Keratinocyte (primary cell): Measurements from ENCODE around the gene FCRLB. TPM values are rescaled to one million over a fixed set of nuclear protein-coding genes. Genes with fewer than 3 reads are reported as not detected.

Experiments used
- DNase-seq: peaks from one replicate; pipeline ENCODE4 v3.0.0-alpha.2; 2011; ENCODE audit warnings: low read depth, missing footprints, low spot score
- FAIRE-seq: peaks from 2 replicates; lab custom pipeline; 2011; peaks lifted over from hg19 to GRCh38; lab: Jason Lieb, UNC
- H2AFZ ChIP-seq: 2 replicates; pipeline ENCODE4 v1.6.0; 2012; ENCODE audit warnings: low read length, control low read depth, inconsistent platforms; ENCODE audit not compliant: control insufficient read depth
- H3K27ac ChIP-seq: 2 replicates; pipeline ENCODE4 v1.5.1; 2011; ENCODE audit warnings: low read length; ENCODE audit not compliant: control insufficient read depth, insufficient read depth
- H3K27me3 ChIP-seq: 3 replicates; pipeline ENCODE4 v1.6.0; 2011; ENCODE audit warnings: low read length; ENCODE audit not compliant: control insufficient read depth, insufficient read depth; ENCODE audit errors: extremely low read depth
- H3K36me3 ChIP-seq, 2 experiments: 2 replicates in 1 of 2; 3 replicates in 1 of 2; pipeline ENCODE4 v1.5.1; 2011; ENCODE audit warnings: low read length in 2 of 2, mild to moderate bottlenecking in 1 of 2; ENCODE audit not compliant: control insufficient read depth in 2 of 2, insufficient read depth in 2 of 2; ENCODE audit errors: extremely low read depth in 1 of 2
- H3K4me1 ChIP-seq: 3 replicates; pipeline ENCODE4 v1.5.1; 2011; ENCODE audit warnings: low read length; ENCODE audit not compliant: control insufficient read depth, insufficient read depth; ENCODE audit errors: extremely low read depth
- H3K4me2 ChIP-seq: 3 replicates; pipeline ENCODE4 v1.6.0; 2011; ENCODE audit warnings: low read depth, low read length; ENCODE audit not compliant: control insufficient read depth, insufficient read depth; ENCODE audit errors: extremely low read depth
- H3K4me3 ChIP-seq, 3 experiments: fragments of 200-600 bp in 1 of 3; sonication (generic) in 1 of 3; 2 replicates in 2 of 3; 3 replicates in 1 of 3; pipeline ENCODE4 v1.5.1; 2011 to 2016; ENCODE audit warnings: low read length in 3 of 3, mild to moderate bottlenecking in 3 of 3, control low read depth in 2 of 3, inconsistent platforms in 1 of 3, low read depth in 1 of 3, mixed read lengths in 1 of 3, mixed run types in 1 of 3, moderate library complexity in 1 of 3; ENCODE audit not compliant: control insufficient read depth in 2 of 3, insufficient read depth in 2 of 3; ENCODE audit errors: extremely low read depth in 1 of 3
- H3K79me2 ChIP-seq: 2 replicates; pipeline ENCODE4 v1.6.0; 2012; ENCODE audit warnings: low read length; ENCODE audit not compliant: control insufficient read depth, insufficient read depth
- H3K9ac ChIP-seq: 3 replicates; pipeline ENCODE4 v1.6.0; 2011; ENCODE audit warnings: low read length; ENCODE audit not compliant: control insufficient read depth, insufficient read depth; ENCODE audit errors: extremely low read depth
- H3K9me1 ChIP-seq: 3 replicates; pipeline ENCODE4 v1.6.0; 2011; ENCODE audit warnings: low read length; ENCODE audit not compliant: control insufficient read depth, insufficient read depth; ENCODE audit errors: extremely low read depth
- H3K9me3 ChIP-seq: 2 replicates; pipeline ENCODE4 v1.5.1; 2012; ENCODE audit warnings: low read depth, low read length; ENCODE audit not compliant: control insufficient read depth
- H4K20me1 ChIP-seq: 3 replicates; pipeline ENCODE4 v1.6.0; 2011; ENCODE audit warnings: low read length; ENCODE audit not compliant: control insufficient read depth, insufficient read depth; ENCODE audit errors: extremely low read depth
- EZH2 ChIP-seq: IDR thresholded peaks from one replicate; pipeline ENCODE4 v1.6.1; 2012; ENCODE audit warnings: inconsistent platforms, mild to moderate bottlenecking, low read length, moderate library complexity
- dilution Hi-C: fragments of 300-500 bp; cut with MboI; formaldehyde crosslinking; loops from one replicate; pipeline ENCODE4 v1.7.0; 2020; ENCODE audit warnings: low sequenced_read_pairs; ENCODE audit not compliant: extremely low pct_ligation_motif_present
- polyA plus RNA-seq, 5 experiments: library from polyadenylated mRNA; depleted of rRNA in 3 of 5; stranded (reverse) in 3 of 5; stranded (forward) in 1 of 5; unstranded in 1 of 5; fragments of >200 nt; gene quantifications; 1 replicate in 1 of 5; 2 replicates in 3 of 5; 3 replicates in 1 of 5; pipeline versions ENCODE4 v1.2.1 to v1.2.3, GENCODE V29; 2011 to 2012; ENCODE audit warnings: missing spikeins in 2 of 5, low read depth in 1 of 5, low replicate concordance in 1 of 5
- TF ChIP-seq, protein P1 (sequence below), 3 experiments: IDR thresholded peaks in 1 of 3; conservative IDR thresholded peaks in 1 of 3; optimal IDR thresholded peaks in 1 of 3; 2 replicates in 2 of 3; 3 replicates in 1 of 3; pipeline versions ENCODE3 to v1.5.1; 2011; ENCODE audit warnings: low read length in 3 of 3, mild to moderate bottlenecking in 3 of 3, moderate library complexity in 2 of 3, control low read depth in 1 of 3, inconsistent platforms in 1 of 3; ENCODE audit not compliant: insufficient read depth in 2 of 3; ENCODE audit errors: extremely low read depth in 1 of 3

FCRLB gene
- polyA plus RNA-seq, 1 donor (not counting 4 experiments of a cell fraction or from before 2014, with no cell fraction given): 0.52 TPM

DNA sequence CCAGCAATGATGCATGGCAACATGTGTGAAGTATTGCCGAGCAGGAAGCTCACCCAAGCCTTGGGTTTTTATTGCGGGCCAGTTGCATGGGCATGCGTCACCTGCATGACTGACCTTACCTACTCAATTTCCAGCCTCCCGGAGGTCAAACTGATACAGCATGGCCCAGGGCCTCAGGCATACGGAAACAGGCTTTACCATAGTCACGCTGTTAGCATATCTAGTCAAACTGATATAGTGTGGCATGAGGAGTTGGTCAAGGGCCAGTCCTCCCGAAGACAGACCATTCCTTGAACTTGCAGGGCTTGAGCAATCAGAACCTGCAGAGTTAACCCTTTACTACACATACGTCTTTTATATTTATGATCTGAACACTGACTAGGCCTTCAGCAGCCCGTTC, 21.9 kb downstream of the FCRLB start:
- H3K9me1 ChIP-seq: no peaks in the 10 kb centered on the region
- peaks cover 4% of the 10 kb centered on the region for H3K4me1 ChIP-seq
- H3K36me3 ChIP-seq: no peaks in the 10 kb centered on the region
- no peak overlapping the region for H2AFZ ChIP-seq
- no peak for TF ChIP-seq EZH2
- TF ChIP-seq, protein P1, sequence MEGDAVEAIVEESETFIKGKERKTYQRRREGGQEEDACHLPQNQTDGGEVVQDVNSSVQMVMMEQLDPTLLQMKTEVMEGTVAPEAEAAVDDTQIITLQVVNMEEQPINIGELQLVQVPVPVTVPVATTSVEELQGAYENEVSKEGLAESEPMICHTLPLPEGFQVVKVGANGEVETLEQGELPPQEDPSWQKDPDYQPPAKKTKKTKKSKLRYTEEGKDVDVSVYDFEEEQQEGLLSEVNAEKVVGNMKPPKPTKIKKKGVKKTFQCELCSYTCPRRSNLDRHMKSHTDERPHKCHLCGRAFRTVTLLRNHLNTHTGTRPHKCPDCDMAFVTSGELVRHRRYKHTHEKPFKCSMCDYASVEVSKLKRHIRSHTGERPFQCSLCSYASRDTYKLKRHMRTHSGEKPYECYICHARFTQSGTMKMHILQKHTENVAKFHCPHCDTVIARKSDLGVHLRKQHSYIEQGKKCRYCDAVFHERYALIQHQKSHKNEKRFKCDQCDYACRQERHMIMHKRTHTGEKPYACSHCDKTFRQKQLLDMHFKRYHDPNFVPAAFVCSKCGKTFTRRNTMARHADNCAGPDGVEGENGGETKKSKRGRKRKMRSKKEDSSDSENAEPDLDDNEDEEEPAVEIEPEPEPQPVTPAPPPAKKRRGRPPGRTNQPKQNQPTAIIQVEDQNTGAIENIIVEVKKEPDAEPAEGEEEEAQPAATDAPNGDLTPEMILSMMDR (optimal IDR thresholded peaks at IDR 0.05 in 1 of 3, IDR thresholded peaks at IDR 0.05 in 1 of 3, conservative IDR thresholded peaks at IDR 0.05 in 1 of 3; ENCODE audit: extremely low read depth in 1 of 3, insufficient read depth in 2 of 3, low read length in 3 of 3): no peak
- no peak overlapping the region for H3K4me2 ChIP-seq
- no peaks in the 10 kb centered on the region for H3K27me3 ChIP-seq
- H4K20me1 ChIP-seq: no peaks in the 10 kb centered on the region
- H3K4me3 ChIP-seq: no peak overlapping the region
- no peaks in the 10 kb centered on the region for H3K79me2 ChIP-seq
- dilution Hi-C loops: no loop called here
- FAIRE-seq: no peak
- H3K27ac ChIP-seq: peak overlapping the region; percentile 54
- no peak overlapping the region for H3K9ac ChIP-seq
- no peak for DNase-seq
- no peaks in the 10 kb centered on the region for H3K9me3 ChIP-seq

GRCh38 chr1:161747801-161748200, 26.5 kb downstream of the FCRLB start:
- Histone ChIP-seq H3K4me1 (peaks cover 18% of the 10 kb centered on the region), H3K27me3 (no peaks in the 10 kb centered on the region)

More at GRCh38 chr1:161747801-161748200, 26.5 kb downstream of the FCRLB start:
- DNase-seq (no peak), FAIRE-seq (no peak)
- Histone ChIP-seq H3K79me2 (peaks cover 23% of the 10 kb centered on the region), H3K9ac (no peak overlapping the region), H3K9me3 (no peaks in the 10 kb centered on the region), H3K4me2 (no peak overlapping the region), H2AFZ (no peak overlapping the region), H3K36me3 (peaks cover 0 to 5% of the 10 kb centered on the region in 2 experiments), H3K27ac (no peak overlapping the region), H3K9me1 (no peaks in the 10 kb centered on the region), H4K20me1 (no peaks in the 10 kb centered on the region), H3K4me3 (no peak overlapping the region)
- TF ChIP-seq, protein P1 (optimal IDR thresholded peaks at IDR 0.05 in 1 of 3, IDR thresholded peaks at IDR 0.05 in 1 of 3, conservative IDR thresholded peaks at IDR 0.05 in 1 of 3; ENCODE audit: extremely low read depth in 1 of 3, insufficient read depth in 2 of 3, low read length in 3 of 3): no peak
- no peak for TF ChIP-seq EZH2
- dilution Hi-C loops: no loop called here
